Body of pancreas (tissue), 4 donors: ENCODE measurements around the gene VWCE. TPM values are rescaled to one million over a fixed set of nuclear protein-coding genes. Genes with fewer than 3 reads are reported as not detected.

Source experiments
- ATAC-seq: fragments of 150-250 bp; one replicate; pipeline ENCODE4 v1.9.1; 2016
- DNase-seq, 4 donors: peaks; one replicate each; pipeline ENCODE4 v3.0.0-alpha.2; 2019
- H3K27ac ChIP-seq, 4 donors: fragments of 200-600 bp; sonication (generic); 1 replicate in 3 of 4; 2 replicates in 1 of 4; pipeline versions ENCODE4 v1.5.1 to v1.6.1; 2016 to 2019; ENCODE audit warnings: mild to moderate bottlenecking in 1 of 4, mixed read lengths in 1 of 4, moderate library complexity in 1 of 4
- H3K27me3 ChIP-seq, 2 donors: fragments of 200-600 bp; sonication (generic); one replicate each; pipeline ENCODE4 v1.6.0; 2016; ENCODE audit warnings: mild to moderate bottlenecking in 1 of 2
- H3K36me3 ChIP-seq, 2 donors: fragments of 200-600 bp; sonication (generic); replicated peaks in 1 of 2; 2 replicates each; pipeline ENCODE4 v1.5.1; 2016; ENCODE audit warnings: low read depth in 2 of 2; ENCODE audit not compliant: insufficient read depth in 1 of 2
- H3K4me1 ChIP-seq: fragments of 200-600 bp; sonication (generic); one replicate; pipeline ENCODE4 v1.6.0; 2016
- H3K4me3 ChIP-seq, 2 donors: fragments of 200-600 bp; sonication (generic); 1 replicate in 1 of 2; 2 replicates in 1 of 2; pipeline ENCODE4 v1.5.1; 2016 to 2019
- H3K9me3 ChIP-seq, 3 donors: fragments of 200-600 bp; sonication (generic); 1 replicate in 2 of 3; 2 replicates in 1 of 3; pipeline ENCODE4 v1.5.1; 2016
- CTCF ChIP-seq, 7 experiments: fragments of 450-650 bp in 4 of 7; fragments of 200-600 bp in 3 of 7; sonication (generic) in 3 of 7; IDR thresholded peaks; one replicate each; pipeline ENCODE4 v1.5.1; 2016 to 2019; ENCODE audit warnings: antibody characterized with exemption in 7 of 7
- POLR2A ChIP-seq, 3 donors: fragments of 450-650 bp; IDR thresholded peaks; one replicate each; pipeline ENCODE4 v1.6.1; 2016; ENCODE audit warnings: antibody characterized with exemption in 3 of 3, mild to moderate bottlenecking in 2 of 3
- WGBS, 2 donors: methylation state at CpG; one replicate each; pipeline ENCODE4 v1.1.5; 2017; 5-methylcytosine and 5-hydroxymethylcytosine counted together
- intact Hi-C: fragments of 100-400 bp; cut with DNase I; formaldehyde crosslinking; loops from one replicate; pipeline ENCODE4 v1.15.1; 2023
- total RNA-seq, 2 donors: library from RNA; depleted of rRNA; stranded (reverse); fragments of >200 nt; gene quantifications; one replicate each; pipeline ENCODE4 v1.1.0, GENCODE V29; 2016

Gene VWCE
- total RNA-seq, 2 donors from 2014 or later, result 4.3 TPM; not detected in 1

- Histone ChIP-seq H3K27me3 (no peaks in the 10 kb centered on the region), H3K4me3 (no peak overlapping the region), H3K36me3 (peaks cover 0 to 5% of the 10 kb centered on the region in 2 donors), H3K9me3 (no peaks in the 10 kb centered on the region), H3K4me1 (peaks cover 34% of the 10 kb centered on the region), H3K27ac (no peak overlapping the region)
- no peak for DNase-seq
- no peak for ATAC-seq
- intact Hi-C loops, result no loop called here
- 76 to 91% methylated on average over 6 to 15 of the region's 15 CpGs for WGBS, 2 donors
- TF ChIP-seq POLR2A (IDR thresholded peaks at IDR 0.05) (no peak), CTCF (IDR thresholded peaks at IDR 0.05) (no peak)
These were observed 42.8 kb upstream of the VWCE start for GRCh38 chr11:61337706-61338470.

- Histone ChIP-seq H3K36me3 (peaks cover 0 to 5% of the 10 kb centered on the region in 2 donors), H3K9me3 (no peaks in the 10 kb centered on the region), H3K4me1 (peaks cover 42% of the 10 kb centered on the region), H3K4me3 (no peak overlapping the region), H3K27me3 (no peaks in the 10 kb centered on the region), H3K27ac (peak overlapping the region; percentile 12 to 89 (median 77))
- peak; percentile 75 for ATAC-seq
- 26 to 67% methylated on average over 4 to 8 of the region's 8 CpGs for WGBS, 2 donors
- intact Hi-C loops, result no loop called here
- TF ChIP-seq POLR2A (IDR thresholded peaks at IDR 0.05) (no peak), CTCF (IDR thresholded peaks at IDR 0.05) (peak; percentile 94 to 99 (median 96))
- DNase-seq, result peak; percentile 84 to 89 (median 86)
These were observed 41.2 kb upstream of the VWCE start for GRCh38 chr11:61336171-61336935.

GRCh38 chr11:61335355-61335710 lies 40.2 kb upstream of the VWCE start:
- no peak for TF ChIP-seq POLR2A (IDR thresholded peaks at IDR 0.05)
- TF ChIP-seq CTCF (IDR thresholded peaks at IDR 0.05), result no peak
- Histone ChIP-seq H3K4me1 (peaks cover 50% of the 10 kb centered on the region), H3K4me3 (no peak overlapping the region), H3K27ac (peak overlapping the region; percentile 44 to 89 (median 77)), H3K9me3 (no peaks in the 10 kb centered on the region), H3K27me3 (no peaks in the 10 kb centered on the region), H3K36me3 (peaks cover 0 to 5% of the 10 kb centered on the region in 2 donors)
- ATAC-seq, result no peak
- WGBS, 2 donors, result 20 to 26% methylated on average over 1 of the region's 1 CpG
- DNase-seq, result peak in 1 of 4 donors; percentile 26
- intact Hi-C loops, result no loop called here

GRCh38 chr11:61334434-61335354 lies 39.6 kb upstream of the VWCE start:
- peak overlapping the region; percentile 44 to 89 (median 77) for H3K27ac ChIP-seq

More at GRCh38 chr11:61334434-61335354, 39.6 kb upstream of the VWCE start:
- Histone ChIP-seq H3K36me3 (peaks cover 0 to 5% of the 10 kb centered on the region in 2 donors), H3K4me1 (peaks cover 50% of the 10 kb centered on the region), H3K4me3 (no peak overlapping the region), H3K27me3 (no peaks in the 10 kb centered on the region), H3K9me3 (no peaks in the 10 kb centered on the region)
- DNase-seq (peak in 3 of 4 donors; percentile 55 to 70 (median 56)), ATAC-seq (no peak)
- WGBS, 2 donors, result 61 to 67% methylated on average over 13 to 16 of the region's 16 CpGs
- intact Hi-C loops, result no loop called here
- TF ChIP-seq CTCF (IDR thresholded peaks at IDR 0.05), result no peak
- no peak for TF ChIP-seq POLR2A (IDR thresholded peaks at IDR 0.05)
